ENCODE measurements around the gene LCORL.

The LCORL gene

DNA sequence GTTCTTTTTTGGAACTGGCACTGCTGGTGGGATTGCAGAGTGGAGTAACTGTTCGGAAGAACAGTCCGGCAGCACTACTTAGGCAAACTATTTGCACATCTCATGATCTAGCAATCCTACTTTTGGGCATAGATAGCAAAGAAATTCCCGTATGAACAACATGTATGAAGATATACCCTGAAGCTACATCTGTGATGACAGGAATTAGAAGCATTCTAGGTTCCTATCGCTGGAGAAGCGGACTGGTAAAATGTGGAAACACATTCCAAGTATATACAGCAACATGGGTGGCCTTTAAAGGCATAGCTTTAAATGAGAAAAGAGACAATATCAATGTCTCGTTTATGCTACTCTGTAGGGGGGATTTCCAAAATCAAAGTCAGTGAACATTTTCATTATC lies 214.1 kb downstream of the LCORL start:
- DNase-seq (ENCODE audit: low read depth), result no peak
- peak overlapping the region; percentile 21 for H3K4me3 ChIP-seq (ENCODE audit: low read depth, low read length)

DNA sequence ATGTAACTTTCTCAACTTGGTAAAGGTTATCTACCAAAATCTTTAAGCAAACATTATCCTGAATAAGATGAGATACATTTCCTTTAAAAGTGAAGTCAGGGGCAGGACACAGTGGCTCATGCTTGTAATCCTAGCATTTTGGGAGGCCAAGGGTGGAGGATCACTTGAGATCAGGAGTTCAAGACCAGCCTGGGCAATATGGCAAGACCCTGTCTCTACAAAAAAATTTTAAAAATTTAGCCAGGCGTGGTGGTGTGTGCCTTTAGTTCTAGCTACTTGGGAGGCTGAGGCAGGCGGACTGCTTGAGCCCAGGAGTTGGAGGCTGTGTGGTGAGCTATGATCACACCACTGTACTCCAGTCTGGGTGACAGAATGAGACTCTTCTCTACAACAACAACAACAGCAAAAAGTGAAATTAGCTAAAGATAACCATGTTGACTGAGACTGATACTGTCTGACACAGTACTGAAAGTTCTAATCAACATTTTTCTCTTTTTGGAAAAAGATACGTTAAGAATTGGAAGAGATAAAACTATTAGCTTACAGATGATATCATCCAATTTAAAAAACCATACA lies 215.9 kb downstream of the LCORL start:
- no peak overlapping the region for H3K4me3 ChIP-seq (ENCODE audit: low read depth, low read length)
- DNase-seq (ENCODE audit: low read depth), result no peak

DNA sequence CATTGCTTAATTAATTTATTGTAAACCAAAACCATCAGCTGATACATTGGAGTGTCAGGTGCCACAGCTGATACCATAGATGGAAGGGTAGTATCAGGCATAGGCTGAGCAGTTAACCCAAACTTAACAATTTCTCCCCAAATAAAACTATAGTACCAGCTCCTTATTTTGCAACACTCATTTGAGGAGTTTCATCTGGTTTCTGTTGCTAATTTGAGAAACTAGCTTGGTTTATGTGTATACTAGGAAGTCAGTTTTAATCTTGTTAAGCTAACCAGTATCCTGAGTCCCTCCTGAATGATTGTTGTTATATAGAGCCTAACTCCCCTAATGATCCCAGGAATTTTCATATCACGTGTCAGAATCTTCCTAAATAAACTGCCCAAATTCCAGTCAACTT lies 223.7 kb downstream of the LCORL start:
- DNase-seq (ENCODE audit: low read depth), result no peak
- H3K4me3 ChIP-seq (ENCODE audit: low read depth, low read length), result no peak overlapping the region

GRCh38 chr4:17794730-17795129 lies 226.8 kb downstream of the LCORL start:
- no peak for DNase-seq (ENCODE audit: low read depth)
- H3K4me3 ChIP-seq (ENCODE audit: low read depth, low read length), result no peak overlapping the region

All from skeletal muscle cell (primary cell).